Thyroid gland (tissue), 4 donors: ENCODE results near the gene TTBK1. TPM values are rescaled to one million over a fixed set of nuclear protein-coding genes. Genes with fewer than 3 reads are reported as not detected.

Experiments
- DNase-seq, 2 donors: peaks; one replicate each; pipeline ENCODE4 v3.0.0-alpha.2; 2019
- H3K27ac ChIP-seq, 3 donors: fragments of 200-600 bp; sonication (generic); 1 replicate in 2 of 3; 2 replicates in 1 of 3; pipeline ENCODE4 v1.5.1; 2016 to 2019; ENCODE audit warnings: mild to moderate bottlenecking in 1 of 3, moderate library complexity in 1 of 3
- H3K27me3 ChIP-seq: fragments of 200-600 bp; sonication (generic); one replicate; pipeline ENCODE4 v1.5.1; 2019
- H3K36me3 ChIP-seq, 2 donors: fragments of 200-600 bp; sonication (generic); one replicate each; pipeline ENCODE4 v1.5.1; 2016 to 2019
- H3K4me1 ChIP-seq, 2 donors: fragments of 200-600 bp; sonication (generic); one replicate each; pipeline ENCODE4 v1.5.1; 2017 to 2019
- H3K4me3 ChIP-seq, 3 donors: fragments of 200-600 bp; sonication (generic); replicated peaks in 1 of 3; 1 replicate in 2 of 3; 2 replicates in 1 of 3; pipeline ENCODE4 v1.5.1; 2016; ENCODE audit warnings: mild to moderate bottlenecking in 1 of 3
- H3K9me3 ChIP-seq: fragments of 200-600 bp; sonication (generic); one replicate; pipeline ENCODE4 v1.5.1; 2017
- POLR2A ChIP-seq, 2 donors: fragments of 450-650 bp; IDR thresholded peaks; one replicate each; pipeline ENCODE4 v1.6.1; 2017; ENCODE audit warnings: antibody characterized with exemption in 2 of 2, mild to moderate bottlenecking in 2 of 2, moderate library complexity in 1 of 2
- WGBS, 2 donors: methylation state at CpG; one replicate each; pipeline ENCODE4 v1.1.5; 2017; 5-methylcytosine and 5-hydroxymethylcytosine counted together
- intact Hi-C: fragments of 100-400 bp; cut with DNase I; formaldehyde crosslinking; loops from one replicate; pipeline ENCODE4 v1.15.1; 2023
- total RNA-seq, 4 donors: library from RNA; depleted of rRNA; stranded (reverse); fragments of >200 nt; gene quantifications; one replicate each; pipeline ENCODE4 v1.2.3, GENCODE V29; 2016
- TF ChIP-seq, protein P1 (sequence below), 6 experiments: fragments of 200-600 bp in 3 of 6; fragments of 450-650 bp in 3 of 6; sonication (generic) in 3 of 6; IDR thresholded peaks; one replicate each; pipeline ENCODE4 v1.5.1; 2016 to 2019; ENCODE audit warnings: antibody characterized with exemption in 6 of 6, mild to moderate bottlenecking in 2 of 6, inconsistent platforms in 1 of 6, moderate library complexity in 1 of 6

The TTBK1 gene
- total RNA-seq, 4 donors from 2014 or later = 0.11 to 0.15 TPM; not detected in 2

- no peaks in the 10 kb centered on the region for H3K9me3 ChIP-seq
- WGBS, 2 donors = 94 to 98% methylated on average over 2 of the region's 2 CpGs
- no peaks in the 10 kb centered on the region for H3K27me3 ChIP-seq
- no peak for DNase-seq
- no peak overlapping the region for H3K4me3 ChIP-seq
- no peak for TF ChIP-seq POLR2A (IDR thresholded peaks at IDR 0.05)
- TF ChIP-seq, protein P1, sequence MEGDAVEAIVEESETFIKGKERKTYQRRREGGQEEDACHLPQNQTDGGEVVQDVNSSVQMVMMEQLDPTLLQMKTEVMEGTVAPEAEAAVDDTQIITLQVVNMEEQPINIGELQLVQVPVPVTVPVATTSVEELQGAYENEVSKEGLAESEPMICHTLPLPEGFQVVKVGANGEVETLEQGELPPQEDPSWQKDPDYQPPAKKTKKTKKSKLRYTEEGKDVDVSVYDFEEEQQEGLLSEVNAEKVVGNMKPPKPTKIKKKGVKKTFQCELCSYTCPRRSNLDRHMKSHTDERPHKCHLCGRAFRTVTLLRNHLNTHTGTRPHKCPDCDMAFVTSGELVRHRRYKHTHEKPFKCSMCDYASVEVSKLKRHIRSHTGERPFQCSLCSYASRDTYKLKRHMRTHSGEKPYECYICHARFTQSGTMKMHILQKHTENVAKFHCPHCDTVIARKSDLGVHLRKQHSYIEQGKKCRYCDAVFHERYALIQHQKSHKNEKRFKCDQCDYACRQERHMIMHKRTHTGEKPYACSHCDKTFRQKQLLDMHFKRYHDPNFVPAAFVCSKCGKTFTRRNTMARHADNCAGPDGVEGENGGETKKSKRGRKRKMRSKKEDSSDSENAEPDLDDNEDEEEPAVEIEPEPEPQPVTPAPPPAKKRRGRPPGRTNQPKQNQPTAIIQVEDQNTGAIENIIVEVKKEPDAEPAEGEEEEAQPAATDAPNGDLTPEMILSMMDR (IDR thresholded peaks at IDR 0.05) = no peak
- intact Hi-C loops = no loop called here
- H3K27ac ChIP-seq = no peak overlapping the region
- H3K4me1 ChIP-seq = no peaks in the 10 kb centered on the region
- no peaks in the 10 kb centered on the region for H3K36me3 ChIP-seq
These were observed 48.4 kb downstream of the TTBK1 start for GRCh38 chr6:43291708-43292107.

DNA sequence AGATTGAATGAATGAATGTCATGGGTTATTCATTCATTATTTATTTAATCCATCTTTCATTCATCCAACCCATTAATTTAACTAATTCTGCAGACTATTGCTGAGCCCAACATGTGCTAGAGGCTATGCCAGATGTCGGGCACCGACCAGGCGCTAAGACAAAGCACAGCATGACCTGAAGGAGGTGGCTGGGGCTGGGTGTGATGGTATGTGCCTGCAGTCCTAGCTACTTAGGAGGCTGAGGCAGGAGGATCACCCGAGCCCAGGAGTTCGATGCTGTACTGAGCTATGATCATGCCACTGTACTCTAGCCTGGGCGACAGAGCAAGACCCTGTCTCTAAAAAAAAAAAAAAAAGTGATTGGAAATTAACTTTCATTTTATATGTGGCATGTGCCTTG lies 49.1 kb downstream of the TTBK1 start:
- H3K4me3 ChIP-seq = no peak overlapping the region
- intact Hi-C loops = no loop called here
- H3K4me1 ChIP-seq = no peaks in the 10 kb centered on the region
- H3K27me3 ChIP-seq = no peaks in the 10 kb centered on the region
- no peaks in the 10 kb centered on the region for H3K9me3 ChIP-seq
- TF ChIP-seq, protein P1 (IDR thresholded peaks at IDR 0.05) = no peak
- no peak for TF ChIP-seq POLR2A (IDR thresholded peaks at IDR 0.05)
- DNase-seq = no peak
- H3K27ac ChIP-seq = no peak overlapping the region
- no peaks in the 10 kb centered on the region for H3K36me3 ChIP-seq
- 91% methylated on average over 6 of the region's 6 CpGs for WGBS, 2 donors

- intact Hi-C loops = no loop called here
- WGBS, 2 donors = 73% methylated on average over 5 of the region's 5 CpGs
- H3K36me3 ChIP-seq = no peaks in the 10 kb centered on the region
- H3K4me3 ChIP-seq = no peak overlapping the region
- no peaks in the 10 kb centered on the region for H3K4me1 ChIP-seq
- H3K27me3 ChIP-seq = no peaks in the 10 kb centered on the region
- TF ChIP-seq, protein P1 (IDR thresholded peaks at IDR 0.05) = no peak
- no peak for TF ChIP-seq POLR2A (IDR thresholded peaks at IDR 0.05)
- no peaks in the 10 kb centered on the region for H3K9me3 ChIP-seq
- H3K27ac ChIP-seq = no peak overlapping the region
- DNase-seq = no peak
These were observed 49.6 kb downstream of the TTBK1 start for GRCh38 chr6:43292763-43293318.

DNA sequence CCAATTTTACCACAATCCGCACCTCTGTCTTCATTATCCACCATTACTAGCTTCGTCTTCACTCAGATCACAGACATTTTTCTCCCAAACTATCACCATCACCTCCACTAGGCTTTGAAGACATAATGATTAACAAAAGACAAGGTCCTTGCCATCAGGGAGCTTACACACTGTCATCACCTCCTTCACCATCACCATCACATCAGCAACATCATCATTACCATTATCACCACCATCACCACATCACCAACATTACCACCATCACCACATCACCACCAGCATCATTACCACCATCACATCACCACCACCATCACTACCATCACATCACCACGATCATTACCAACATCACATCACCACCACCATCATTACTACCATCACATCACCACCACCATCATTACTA lies 50.4 kb downstream of the TTBK1 start:
- no peaks in the 10 kb centered on the region for H3K9me3 ChIP-seq
- H3K4me3 ChIP-seq = no peak overlapping the region
- no peak overlapping the region for H3K27ac ChIP-seq
- WGBS, 2 donors = 93 to 96% methylated on average over 3 of the region's 3 CpGs
- intact Hi-C loops = no loop called here
- no peaks in the 10 kb centered on the region for H3K36me3 ChIP-seq
- no peak for TF ChIP-seq POLR2A (IDR thresholded peaks at IDR 0.05)
- TF ChIP-seq, protein P1 (IDR thresholded peaks at IDR 0.05) = no peak
- H3K4me1 ChIP-seq = no peaks in the 10 kb centered on the region
- DNase-seq = no peak
- no peaks in the 10 kb centered on the region for H3K27me3 ChIP-seq

DNA sequence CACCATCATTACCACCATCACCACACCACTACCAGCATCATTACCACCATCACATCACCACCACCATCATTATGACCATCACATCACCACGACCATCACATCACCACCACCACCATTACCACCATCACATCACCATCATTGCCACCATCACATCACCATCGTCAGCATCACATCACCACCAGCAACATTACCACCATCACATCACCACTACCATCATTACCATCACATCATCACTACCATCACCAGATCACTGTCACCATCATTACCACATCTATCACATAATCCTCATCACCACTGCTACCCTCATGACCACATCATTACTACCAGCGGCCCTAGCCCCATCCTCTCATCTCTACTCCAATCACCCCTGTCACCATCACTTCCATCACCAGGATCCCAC lies 51.3 kb downstream of the TTBK1 start:
- Histone ChIP-seq H3K4me3 (no peak overlapping the region), H3K27me3 (no peaks in the 10 kb centered on the region), H3K4me1 (no peaks in the 10 kb centered on the region), H3K36me3 (no peaks in the 10 kb centered on the region), H3K9me3 (no peaks in the 10 kb centered on the region), H3K27ac (no peak overlapping the region)
- no peak for DNase-seq
- intact Hi-C loops = no loop called here
- TF ChIP-seq POLR2A (IDR thresholded peaks at IDR 0.05) = no peak
- TF ChIP-seq, protein P1 (IDR thresholded peaks at IDR 0.05) = no peak
- WGBS, 2 donors = 85 to 87% methylated on average over 3 of the region's 3 CpGs
